Stimulated activated CD8-positive, alpha-beta memory T cell treated with anti-CD3 and anti-CD28 coated beads, Interleukin-12 subunit alpha, Interleukin-12 subunit beta, amount 100 ng/mL, for 4 hours (primary cell): ENCODE results near the gene RNF222.

ENCODE experiments used
- DNase-seq: peaks from one replicate; pipeline ENCODE4 v3.0.0-alpha.2; 2020; ENCODE audit warnings: low read depth

The RNF222 gene

GRCh38 chr17:8345052-8345690, 52.5 kb downstream of the RNF222 start:
- no peak for DNase-seq

- no peak for DNase-seq
Measured at GRCh38 chr17:8341456-8341855, 56.2 kb downstream of the RNF222 start.
